Inflammatory macrophage (primary cell): ENCODE results near the gene GOLGA6L10.

Experiments
- DNase-seq, 2 donors: peaks; one replicate each; pipeline ENCODE4 v3.0.0-alpha.2; 2020 to 2022

GOLGA6L10 gene

GRCh38 chr15:82298032-82298431 is 51.2 kb downstream of the GOLGA6L10 start:
- DNase-seq = no peak

- no peak for DNase-seq
Observed at GRCh38 chr15:82297546-82297945, 51.7 kb downstream of the GOLGA6L10 start.

GRCh38 chr15:82294061-82294690 is 55.1 kb downstream of the GOLGA6L10 start:
- DNase-seq = no peak

- no peak for DNase-seq
Observed at GRCh38 chr15:82292271-82292670, 57.0 kb downstream of the GOLGA6L10 start.
